Measurements from ENCODE around the gene ARHGAP19. TPM values are rescaled to one million over a fixed set of nuclear protein-coding genes. Genes with fewer than 3 reads are reported as not detected.

Gene ARHGAP19
- total RNA-seq, 2 experiments from 2014 or later = 48.3 to 50.4 TPM

DNA sequence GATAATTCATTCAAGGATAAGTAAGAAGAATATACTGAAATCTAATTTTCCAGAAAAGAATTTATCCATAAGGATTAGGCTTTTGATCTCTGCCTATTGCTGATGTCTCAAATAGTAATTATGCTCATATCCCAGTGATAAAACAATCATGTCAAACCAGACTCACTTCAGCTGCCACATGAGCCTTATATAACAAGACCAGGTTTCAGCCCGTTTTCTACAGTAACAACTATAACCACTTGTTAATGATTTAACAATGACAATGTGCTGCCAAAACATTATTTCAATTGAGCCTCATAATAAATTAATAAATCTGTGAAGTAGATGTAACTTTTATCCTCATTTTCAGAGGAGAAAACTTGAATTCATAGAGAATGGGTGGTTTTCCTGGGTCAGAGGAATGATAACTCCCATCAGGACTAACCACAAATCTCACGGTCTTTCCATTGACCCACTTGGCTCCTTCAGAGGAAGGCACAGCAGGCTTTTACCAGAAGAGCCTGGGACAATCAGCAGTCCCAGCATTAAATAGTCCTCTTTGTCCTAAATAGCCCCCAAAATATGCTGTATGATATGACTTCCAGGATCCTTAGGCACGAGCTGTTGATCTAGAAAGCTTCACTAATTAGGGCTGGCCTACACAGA lies 64.2 kb downstream of the ARHGAP19 start:
- CTCF ChIA-PET = interaction anchor here (7.5 kb wide), 1 partner anchor 19 kb away, joined by 54 read pairs; no protein-coding TSS in a partner anchor
- Mint-ChIP-seq H3K4me3 (no peak overlapping the region), H3K4me1 (peaks cover 40% of the 10 kb centered on the region), H3K9me3 (ENCODE audit: low read depth) (no peaks in the 10 kb centered on the region), H3K36me3 (peaks cover 66% of the 10 kb centered on the region), H3K27ac (no peak overlapping the region), H3K27me3 (no peaks in the 10 kb centered on the region)
- no peak for ATAC-seq
- no peak for DNase-seq

DNA sequence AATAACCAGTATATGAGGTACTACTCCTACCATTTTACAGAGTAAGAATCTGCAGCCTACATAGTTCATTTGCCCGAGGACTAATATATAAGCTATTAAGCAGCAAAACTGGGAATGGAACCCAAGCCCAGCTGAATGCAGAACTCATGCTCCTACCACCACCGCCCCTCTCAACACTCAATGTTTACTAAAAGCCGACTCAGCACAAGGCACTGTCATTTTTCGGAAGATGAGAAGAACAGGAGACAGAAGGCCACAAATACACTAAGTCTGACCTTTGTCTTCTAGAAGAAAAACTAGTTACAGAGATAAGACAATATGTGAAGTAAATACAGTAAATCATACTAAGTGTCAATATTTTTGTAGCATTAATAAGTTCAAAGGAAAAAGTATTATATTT lies 66.0 kb downstream of the ARHGAP19 start:
- Mint-ChIP-seq H3K36me3 (peaks cover 64% of the 10 kb centered on the region), H3K4me3 (no peak overlapping the region), H3K4me1 (peaks cover 48% of the 10 kb centered on the region), H3K27ac (no peak overlapping the region), H3K27me3 (no peaks in the 10 kb centered on the region), H3K9me3 (ENCODE audit: low read depth) (no peaks in the 10 kb centered on the region)
- CTCF ChIA-PET = interaction anchor here (0.7 to 7.5 kb wide), 5 partner anchors 8 to 154 kb away, joined by 3 to 54 read pairs (median 9); no protein-coding TSS in a partner anchor
- no peak for ATAC-seq
- DNase-seq = no peak

DNA sequence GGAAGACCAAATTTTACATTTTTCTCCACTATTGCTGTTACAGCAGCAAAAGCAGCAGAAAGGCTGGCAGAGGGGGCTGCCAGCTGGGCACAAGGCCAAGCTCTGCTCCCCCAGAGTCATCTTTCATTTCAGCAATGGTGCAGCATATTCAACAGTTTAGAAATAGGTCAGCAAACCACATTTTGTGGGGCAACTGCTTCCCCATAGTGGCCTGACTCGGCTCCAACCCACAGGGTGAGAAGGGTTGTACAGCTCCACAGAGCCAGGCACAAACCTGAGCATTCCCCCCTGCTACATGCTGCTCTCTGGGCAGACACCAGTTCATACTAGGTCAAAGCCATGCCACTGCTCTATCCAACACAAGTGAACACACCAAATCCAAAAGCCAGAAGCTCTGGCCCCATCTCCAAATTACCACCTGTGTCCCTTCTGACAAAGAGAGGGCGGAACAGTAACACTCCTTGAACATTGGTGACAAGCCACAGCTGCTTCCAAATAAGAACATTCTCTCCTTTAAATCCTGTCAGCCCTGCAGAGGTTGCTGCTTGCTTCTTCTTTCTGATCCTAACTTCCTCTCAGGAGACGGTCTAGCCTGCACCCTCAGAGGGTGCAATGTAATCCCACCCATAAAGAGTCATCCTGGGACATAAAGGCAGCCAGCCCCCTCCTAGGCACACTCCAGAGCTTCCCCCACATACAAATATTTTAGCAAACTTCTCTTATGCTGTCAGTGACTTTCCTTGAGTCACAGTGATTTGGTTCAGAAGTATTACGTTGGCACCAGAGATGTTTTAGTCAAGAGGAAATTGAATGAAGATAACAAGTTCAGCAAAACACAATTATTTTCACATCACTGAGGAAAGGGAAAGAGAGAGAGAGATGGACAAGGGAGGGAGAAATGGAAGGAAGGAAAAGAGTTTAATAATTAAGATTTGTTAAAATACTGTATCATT lies 67.7 kb downstream of the ARHGAP19 start:
- Mint-ChIP-seq H3K27ac (peak overlapping the region; percentile 58), H3K36me3 (peaks cover 66% of the 10 kb centered on the region), H3K4me3 (no peak overlapping the region), H3K9me3 (ENCODE audit: low read depth) (no peaks in the 10 kb centered on the region), H3K27me3 (no peaks in the 10 kb centered on the region), H3K4me1 (peaks cover 43% of the 10 kb centered on the region)
- peak; percentile 85 for ATAC-seq
- peak; percentile 81 for DNase-seq
- CTCF ChIA-PET = interaction anchor here (1.2 to 7.5 kb wide), 11 partner anchors 9 to 187 kb away, joined by 3 to 54 read pairs (median 6); no protein-coding TSS in a partner anchor

DNA sequence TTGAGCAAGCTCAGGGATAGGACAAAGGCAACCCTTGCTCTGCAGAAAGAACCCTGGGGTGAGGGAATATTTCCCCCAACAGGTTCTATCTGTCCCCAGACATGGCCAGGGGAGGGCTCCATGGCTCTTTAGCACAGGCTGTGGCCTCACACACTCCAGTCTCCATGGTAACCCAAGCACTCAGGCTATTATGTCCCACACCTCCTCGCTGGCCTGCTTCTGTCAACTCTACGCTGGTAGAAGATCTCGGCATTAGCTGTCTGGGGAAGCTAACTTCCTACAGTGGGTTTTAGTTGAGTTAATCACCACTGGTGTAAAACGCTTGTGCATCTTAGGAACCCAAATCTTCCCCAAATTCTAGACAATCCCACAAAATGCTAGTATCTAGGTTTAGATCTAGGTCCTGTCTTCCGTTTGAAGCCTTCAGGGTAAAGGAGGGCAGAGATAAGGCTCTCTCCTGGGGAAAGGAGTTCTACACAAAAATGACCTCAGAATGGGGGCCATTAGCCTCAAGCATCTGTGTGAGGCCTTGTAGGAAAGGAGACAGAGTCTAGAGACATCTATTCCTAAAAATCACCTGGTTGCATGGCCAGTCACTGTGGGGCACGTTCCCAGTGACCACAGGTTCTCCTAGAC lies 70.0 kb downstream of the ARHGAP19 start:
- Mint-ChIP-seq H3K27ac (no peak overlapping the region), H3K36me3 (peaks cover 49% of the 10 kb centered on the region), H3K4me1 (peaks cover 63% of the 10 kb centered on the region)

DNA sequence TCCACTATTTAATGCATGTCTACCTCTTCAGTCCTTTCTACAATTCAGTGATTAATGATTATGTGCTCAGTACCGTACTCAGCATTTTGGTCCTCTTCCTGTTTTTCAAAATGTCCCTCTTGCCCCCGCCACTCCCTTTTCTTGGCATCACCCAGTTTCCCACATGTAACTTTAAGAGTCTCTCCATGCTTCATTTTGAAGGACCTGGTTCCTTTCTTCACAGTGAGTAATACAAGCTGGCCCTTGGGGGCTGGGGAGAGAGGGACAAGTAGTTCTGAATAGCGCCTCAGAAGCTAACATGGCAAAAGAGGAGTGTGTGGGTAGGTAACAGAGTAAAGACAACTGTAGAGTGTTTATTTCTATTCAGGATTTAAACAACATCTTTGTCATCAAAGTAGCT lies 72.1 kb downstream of the ARHGAP19 start:
- no peaks in the 10 kb centered on the region for H3K27me3 Mint-ChIP-seq
- H3K27ac Mint-ChIP-seq = no peak overlapping the region
- ATAC-seq = no peak
- no peaks in the 10 kb centered on the region for H3K9me3 Mint-ChIP-seq (ENCODE audit: low read depth)
- no peak for DNase-seq
- CTCF ChIA-PET = interaction anchor here (1.1 to 3.3 kb wide), 4 partner anchors 10 to 148 kb away, joined by 4 to 28 read pairs (median 6); no protein-coding TSS in a partner anchor
- peaks cover 31% of the 10 kb centered on the region for H3K36me3 Mint-ChIP-seq
- H3K4me1 Mint-ChIP-seq = peaks cover 59% of the 10 kb centered on the region
- H3K4me3 Mint-ChIP-seq = no peak overlapping the region

More for the DNA sequence above, 70.0 kb downstream of the ARHGAP19 start:
- H3K27me3 Mint-ChIP-seq = no peaks in the 10 kb centered on the region
- ATAC-seq (no peak), DNase-seq (no peak)
- CTCF ChIA-PET = interaction anchor here (1.3 kb wide), 1 partner anchor 150 kb away, joined by 3 read pairs; no protein-coding TSS in a partner anchor
- no peaks in the 10 kb centered on the region for H3K9me3 Mint-ChIP-seq (ENCODE audit: low read depth)
- H3K4me3 Mint-ChIP-seq = no peak overlapping the region

DNA sequence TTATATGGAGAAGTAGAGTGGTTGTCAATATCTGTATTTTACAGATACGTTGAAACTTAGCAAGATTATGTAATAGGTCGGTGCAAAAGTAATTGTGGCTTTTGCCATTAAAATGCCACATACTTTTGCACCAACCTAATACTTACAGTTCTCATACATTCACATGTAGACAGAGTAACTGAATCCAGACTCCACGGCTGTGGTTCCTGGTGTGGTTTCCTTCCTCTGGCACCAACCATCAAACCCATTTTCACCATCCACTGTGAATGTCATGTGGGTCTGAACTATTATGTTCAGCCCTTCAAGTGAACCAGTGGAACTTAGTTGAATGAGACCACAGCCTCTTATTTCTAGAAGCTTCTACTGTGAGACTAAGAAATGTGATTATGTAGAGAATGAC lies 75.1 kb downstream of the ARHGAP19 start:
- Mint-ChIP-seq H3K36me3 (peaks cover 14% of the 10 kb centered on the region), H3K9me3 (ENCODE audit: low read depth) (no peaks in the 10 kb centered on the region), H3K27me3 (no peaks in the 10 kb centered on the region), H3K27ac (peak overlapping the region; percentile 70), H3K4me3 (no peak overlapping the region), H3K4me1 (peaks cover 33% of the 10 kb centered on the region)
- CTCF ChIA-PET = interaction anchor here (1.0 to 5.0 kb wide), 11 partner anchors 7 to 181 kb away, joined by 3 to 23 read pairs (median 4); no protein-coding TSS in a partner anchor
- DNase-seq = no peak
- ATAC-seq = no peak

DNA sequence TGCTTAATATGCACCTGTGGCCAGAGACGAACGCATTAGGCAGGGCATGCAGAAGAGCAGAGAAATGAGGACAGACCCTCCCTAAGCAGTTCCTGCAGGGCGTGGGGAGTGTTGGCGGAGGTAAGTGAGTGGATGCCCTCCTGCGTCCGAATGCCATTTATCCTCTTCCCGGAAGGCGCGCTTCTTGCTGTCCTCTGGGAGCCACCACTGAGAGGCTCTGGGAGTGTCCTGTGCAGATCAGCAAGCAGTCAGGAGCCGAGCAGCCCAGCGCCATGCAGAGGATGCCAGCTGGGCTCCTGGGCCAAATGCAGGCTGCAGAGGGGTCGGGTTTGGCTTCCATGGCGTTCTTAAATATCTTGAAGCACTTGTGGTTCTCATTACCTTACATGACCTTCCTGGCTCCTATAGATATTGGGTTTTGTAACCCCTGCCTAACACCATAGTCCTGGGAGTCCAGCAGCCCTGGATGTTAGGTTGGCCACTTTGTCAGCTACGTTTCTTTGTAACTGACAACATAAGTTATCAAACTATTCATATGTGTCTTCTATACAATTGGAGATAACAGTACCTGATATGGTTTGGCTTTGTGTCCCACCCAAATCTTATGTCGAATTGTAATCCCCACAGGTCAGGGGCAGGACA lies 76.7 kb downstream of the ARHGAP19 start:
- CTCF ChIA-PET = interaction anchor here (0.7 to 5.0 kb wide), 2 partner anchors 143 to 998 kb away, joined by 4 to 23 read pairs; no protein-coding TSS in a partner anchor
- DNase-seq = no peak
- Mint-ChIP-seq H3K27ac (no peak overlapping the region), H3K36me3 (peaks cover 10% of the 10 kb centered on the region), H3K9me3 (ENCODE audit: low read depth) (no peaks in the 10 kb centered on the region), H3K4me1 (peaks cover 29% of the 10 kb centered on the region), H3K4me3 (no peak overlapping the region), H3K27me3 (no peaks in the 10 kb centered on the region)
- ATAC-seq = no peak

DNA sequence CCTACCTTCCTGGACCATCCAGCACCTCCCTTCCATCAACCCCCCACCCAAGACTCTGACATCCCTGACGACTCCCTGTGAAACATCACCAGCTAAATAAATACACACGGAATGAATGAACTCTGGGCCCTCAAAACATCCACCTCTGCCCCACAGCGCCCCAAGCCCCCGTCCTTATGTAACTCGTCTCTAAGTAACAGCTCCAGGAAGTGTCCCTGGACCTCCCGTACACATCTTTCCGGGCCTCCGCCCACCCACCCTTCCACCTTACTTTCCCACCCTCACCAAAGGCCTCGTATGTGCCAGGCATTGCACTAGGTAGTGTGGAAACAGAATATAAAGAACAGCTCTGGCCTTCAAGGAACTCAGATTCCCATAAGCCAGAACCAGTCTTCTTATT lies 79.0 kb downstream of the ARHGAP19 start:
- DNase-seq (no peak), ATAC-seq (no peak)
- no peak overlapping the region for H3K27ac Mint-ChIP-seq
- no peak overlapping the region for H3K4me3 Mint-ChIP-seq
- peaks cover 14% of the 10 kb centered on the region for H3K4me1 Mint-ChIP-seq
- CTCF ChIA-PET = interaction anchor here (1.6 to 9.4 kb wide), 6 partner anchors 11 to 176 kb away, joined by 4 to 158 read pairs (median 6); no protein-coding TSS in a partner anchor
- no peaks in the 10 kb centered on the region for H3K9me3 Mint-ChIP-seq (ENCODE audit: low read depth)
- H3K27me3 Mint-ChIP-seq = no peaks in the 10 kb centered on the region
- no peaks in the 10 kb centered on the region for H3K36me3 Mint-ChIP-seq

DNA sequence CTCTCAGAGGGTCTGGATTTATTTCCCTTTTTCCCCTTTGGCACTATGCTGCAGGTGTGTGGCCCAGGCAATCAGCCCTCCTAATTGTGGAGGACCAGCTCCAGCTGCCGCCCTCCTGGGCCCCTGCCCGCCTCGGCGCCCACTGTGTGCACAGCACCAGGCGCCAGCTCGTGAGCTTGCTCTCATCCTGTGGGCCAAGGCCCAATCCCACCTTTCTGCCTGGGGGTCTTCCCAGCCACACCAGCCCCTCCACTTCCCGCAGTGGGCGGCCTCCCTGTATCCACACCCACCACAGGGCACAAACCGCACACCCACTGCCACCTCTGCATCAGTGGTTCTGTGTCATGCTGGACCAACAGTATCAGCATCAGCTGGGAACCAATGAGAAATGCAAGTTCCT lies 81.2 kb downstream of the ARHGAP19 start:
- DNase-seq (no peak), ATAC-seq (no peak)
- H3K4me3 Mint-ChIP-seq = no peak overlapping the region
- no peaks in the 10 kb centered on the region for H3K36me3 Mint-ChIP-seq
- no peaks in the 10 kb centered on the region for H3K4me1 Mint-ChIP-seq
- no peaks in the 10 kb centered on the region for H3K27me3 Mint-ChIP-seq
- no peak overlapping the region for H3K27ac Mint-ChIP-seq
- H3K9me3 Mint-ChIP-seq (ENCODE audit: low read depth) = no peaks in the 10 kb centered on the region
- CTCF ChIA-PET = interaction anchor here (0.6 to 9.4 kb wide), 24 partner anchors 9 to 455 kb away, joined by 3 to 158 read pairs (median 4); no protein-coding TSS in a partner anchor

DNA sequence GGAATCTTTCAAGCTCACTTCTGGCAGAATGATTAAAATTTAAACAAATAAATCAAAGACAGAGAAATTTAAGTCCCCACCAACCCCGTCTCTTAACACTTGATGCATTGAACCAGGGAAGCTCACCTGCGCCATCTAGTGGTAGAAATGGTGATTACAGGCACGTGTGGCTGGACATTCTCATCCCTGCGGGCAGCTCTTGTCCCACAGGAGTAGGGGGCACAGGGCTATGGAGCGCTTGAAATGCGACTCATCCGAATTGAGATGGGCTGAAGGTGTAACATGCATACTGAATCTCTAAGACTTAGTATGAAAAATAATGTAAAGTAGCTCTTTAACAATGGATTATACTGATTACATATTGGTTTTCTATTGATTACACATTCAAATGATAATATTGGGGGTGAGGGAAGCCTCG lies 81.9 kb downstream of the ARHGAP19 start:
- Mint-ChIP-seq H3K27ac (no peak overlapping the region), H3K9me3 (ENCODE audit: low read depth) (no peaks in the 10 kb centered on the region)
- peak; percentile 77 for ATAC-seq

DNA sequence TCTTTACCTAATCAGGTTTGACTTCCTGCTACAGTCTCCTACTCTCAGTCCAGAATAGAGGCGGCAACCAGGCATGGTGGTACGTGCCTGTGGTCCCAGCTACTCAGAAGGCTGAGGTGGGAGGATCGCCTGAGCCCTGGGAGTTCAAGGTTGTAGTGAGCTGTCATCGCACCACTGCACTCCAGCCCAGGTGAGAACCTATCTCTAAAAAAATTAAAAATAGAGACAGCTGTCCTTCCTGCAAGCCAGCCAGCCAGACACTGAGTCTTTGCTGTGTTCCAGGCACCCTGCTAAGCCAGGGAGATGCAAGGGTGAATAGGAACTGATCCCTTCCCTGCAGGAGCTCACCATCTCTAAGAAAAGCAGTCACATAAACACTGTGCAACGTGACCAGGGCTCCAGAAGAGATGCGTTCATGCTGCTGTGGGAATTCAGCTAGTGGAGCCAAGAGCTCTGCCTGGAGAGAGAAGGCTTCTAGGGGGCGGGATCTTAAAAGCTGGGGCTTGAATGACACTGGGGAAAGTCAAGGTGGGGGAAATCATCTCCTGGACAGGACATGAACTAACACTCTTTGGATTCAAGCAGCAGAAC lies 84.6 kb downstream of the ARHGAP19 start:
- Mint-ChIP-seq H3K9me3 (ENCODE audit: low read depth) (no peaks in the 10 kb centered on the region), H3K4me1 (no peaks in the 10 kb centered on the region), H3K4me3 (no peak overlapping the region), H3K27ac (no peak overlapping the region), H3K27me3 (no peaks in the 10 kb centered on the region), H3K36me3 (no peaks in the 10 kb centered on the region)
- ATAC-seq (no peak), DNase-seq (no peak)
- CTCF ChIA-PET = interaction anchor here (1.7 to 9.4 kb wide), 6 partner anchors 13 to 183 kb away, joined by 6 to 158 read pairs (median 55); no protein-coding TSS in a partner anchor

More for the DNA sequence above, 81.9 kb downstream of the ARHGAP19 start:
- peak; percentile 77 for DNase-seq
- Mint-ChIP-seq H3K36me3 (no peaks in the 10 kb centered on the region), H3K27me3 (no peaks in the 10 kb centered on the region), H3K4me3 (no peak overlapping the region), H3K4me1 (no peaks in the 10 kb centered on the region)
- CTCF ChIA-PET = interaction anchor here (0.7 to 9.4 kb wide), 38 partner anchors 7 to 610 kb away, joined by 3 to 158 read pairs (median 4); no protein-coding TSS in a partner anchor

DNA sequence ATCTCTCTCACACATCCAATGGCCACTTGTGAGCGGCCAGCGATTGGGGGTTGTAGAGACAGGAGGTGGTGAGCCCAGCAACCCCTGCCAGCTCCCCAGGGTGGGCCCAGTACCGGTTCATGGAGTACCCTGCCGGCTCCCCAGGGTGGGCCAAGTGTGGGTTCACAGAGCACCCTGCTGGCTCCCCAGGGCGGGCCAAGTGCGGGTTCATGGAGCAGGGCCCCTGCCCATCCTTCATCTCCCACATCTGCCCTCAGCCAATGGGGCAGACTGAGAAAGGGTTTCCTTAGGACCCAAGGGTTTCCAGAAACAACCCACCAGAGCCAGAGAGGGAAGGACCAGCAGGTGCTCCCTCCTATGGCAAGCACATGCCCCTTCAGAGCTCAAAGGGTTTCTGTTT lies 85.3 kb downstream of the ARHGAP19 start:
- no peaks in the 10 kb centered on the region for H3K4me1 Mint-ChIP-seq
- no peak overlapping the region for H3K27ac Mint-ChIP-seq
- DNase-seq (no peak), ATAC-seq (no peak)
- no peaks in the 10 kb centered on the region for H3K36me3 Mint-ChIP-seq
- no peaks in the 10 kb centered on the region for H3K27me3 Mint-ChIP-seq
- no peaks in the 10 kb centered on the region for H3K9me3 Mint-ChIP-seq (ENCODE audit: low read depth)
- no peak overlapping the region for H3K4me3 Mint-ChIP-seq
- CTCF ChIA-PET = interaction anchor here (1.7 to 9.4 kb wide), 4 partner anchors 13 to 182 kb away, joined by 6 to 158 read pairs (median 102); no protein-coding TSS in a partner anchor
